AG09309 (cell line): Measurements from ENCODE around the gene TMEM204.

Experiments
- DNase-seq: peaks from one replicate; pipeline ENCODE4 v3.0.0-alpha.2; 2010; ENCODE audit warnings: low read depth
- H3K4me3 ChIP-seq: 2 replicates; pipeline ENCODE4 v1.5.1; 2011; ENCODE audit warnings: mild to moderate bottlenecking, low read depth, low read length, moderate library complexity; ENCODE audit not compliant: control insufficient read depth
- TF ChIP-seq, protein P1 (sequence below): IDR thresholded peaks from 2 replicates; pipeline ENCODE4 v1.5.1; 2011; ENCODE audit warnings: mild to moderate bottlenecking, low read depth, low read length, inconsistent platforms; ENCODE audit not compliant: insufficient read depth, control insufficient read depth; ENCODE audit errors: missing control alignments

The TMEM204 gene

DNA sequence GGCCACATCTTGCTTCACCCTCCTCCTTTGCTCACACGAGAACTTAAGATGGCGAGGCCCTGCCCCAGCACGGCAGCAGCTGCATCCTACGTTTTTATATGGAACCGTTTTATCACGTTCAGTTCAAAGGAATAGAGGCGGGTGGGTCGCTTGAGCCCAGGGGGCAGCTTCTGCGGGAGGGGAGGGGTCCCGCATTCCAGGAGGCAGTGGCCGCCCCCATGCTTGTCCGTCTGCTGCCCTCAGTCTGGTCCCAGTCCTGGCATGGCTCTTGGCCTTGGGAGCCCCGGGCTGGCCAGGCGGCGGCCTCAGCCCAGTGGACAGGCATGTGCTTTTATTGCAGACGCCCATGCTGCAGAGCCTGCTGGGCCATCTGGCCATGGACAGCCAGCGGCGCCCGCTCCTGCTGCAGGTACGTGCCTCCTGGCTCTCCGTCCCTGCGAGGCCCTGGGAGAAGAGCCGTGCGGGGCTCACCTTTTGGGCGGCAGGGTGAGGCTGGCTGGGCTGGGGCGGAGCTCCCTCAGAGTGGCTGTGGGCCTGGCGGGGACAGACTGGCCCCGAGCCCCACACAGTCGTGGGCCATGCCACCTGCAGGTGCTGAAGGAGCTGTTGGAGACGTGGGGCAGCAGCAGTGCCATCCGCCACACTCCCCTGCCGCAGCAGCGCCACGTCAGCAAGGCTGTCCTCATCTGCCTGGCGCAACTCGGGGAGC lies 33.6 kb upstream of the TMEM204 start:
- no peak for DNase-seq
- no peak overlapping the region for H3K4me3 ChIP-seq
- TF ChIP-seq, protein P1, sequence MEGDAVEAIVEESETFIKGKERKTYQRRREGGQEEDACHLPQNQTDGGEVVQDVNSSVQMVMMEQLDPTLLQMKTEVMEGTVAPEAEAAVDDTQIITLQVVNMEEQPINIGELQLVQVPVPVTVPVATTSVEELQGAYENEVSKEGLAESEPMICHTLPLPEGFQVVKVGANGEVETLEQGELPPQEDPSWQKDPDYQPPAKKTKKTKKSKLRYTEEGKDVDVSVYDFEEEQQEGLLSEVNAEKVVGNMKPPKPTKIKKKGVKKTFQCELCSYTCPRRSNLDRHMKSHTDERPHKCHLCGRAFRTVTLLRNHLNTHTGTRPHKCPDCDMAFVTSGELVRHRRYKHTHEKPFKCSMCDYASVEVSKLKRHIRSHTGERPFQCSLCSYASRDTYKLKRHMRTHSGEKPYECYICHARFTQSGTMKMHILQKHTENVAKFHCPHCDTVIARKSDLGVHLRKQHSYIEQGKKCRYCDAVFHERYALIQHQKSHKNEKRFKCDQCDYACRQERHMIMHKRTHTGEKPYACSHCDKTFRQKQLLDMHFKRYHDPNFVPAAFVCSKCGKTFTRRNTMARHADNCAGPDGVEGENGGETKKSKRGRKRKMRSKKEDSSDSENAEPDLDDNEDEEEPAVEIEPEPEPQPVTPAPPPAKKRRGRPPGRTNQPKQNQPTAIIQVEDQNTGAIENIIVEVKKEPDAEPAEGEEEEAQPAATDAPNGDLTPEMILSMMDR: no peak

GRCh38 chr16:1500465-1501150 lies 32.9 kb upstream of the TMEM204 start:
- TF ChIP-seq, protein P1: no peak

GRCh38 chr16:1501630-1502029 lies 31.8 kb upstream of the TMEM204 start:
- TF ChIP-seq, protein P1: no peak
- no peak for DNase-seq
- H3K4me3 ChIP-seq: no peak overlapping the region

More at GRCh38 chr16:1500465-1501150, 32.9 kb upstream of the TMEM204 start:
- H3K4me3 ChIP-seq: no peak overlapping the region
- no peak for DNase-seq

DNA sequence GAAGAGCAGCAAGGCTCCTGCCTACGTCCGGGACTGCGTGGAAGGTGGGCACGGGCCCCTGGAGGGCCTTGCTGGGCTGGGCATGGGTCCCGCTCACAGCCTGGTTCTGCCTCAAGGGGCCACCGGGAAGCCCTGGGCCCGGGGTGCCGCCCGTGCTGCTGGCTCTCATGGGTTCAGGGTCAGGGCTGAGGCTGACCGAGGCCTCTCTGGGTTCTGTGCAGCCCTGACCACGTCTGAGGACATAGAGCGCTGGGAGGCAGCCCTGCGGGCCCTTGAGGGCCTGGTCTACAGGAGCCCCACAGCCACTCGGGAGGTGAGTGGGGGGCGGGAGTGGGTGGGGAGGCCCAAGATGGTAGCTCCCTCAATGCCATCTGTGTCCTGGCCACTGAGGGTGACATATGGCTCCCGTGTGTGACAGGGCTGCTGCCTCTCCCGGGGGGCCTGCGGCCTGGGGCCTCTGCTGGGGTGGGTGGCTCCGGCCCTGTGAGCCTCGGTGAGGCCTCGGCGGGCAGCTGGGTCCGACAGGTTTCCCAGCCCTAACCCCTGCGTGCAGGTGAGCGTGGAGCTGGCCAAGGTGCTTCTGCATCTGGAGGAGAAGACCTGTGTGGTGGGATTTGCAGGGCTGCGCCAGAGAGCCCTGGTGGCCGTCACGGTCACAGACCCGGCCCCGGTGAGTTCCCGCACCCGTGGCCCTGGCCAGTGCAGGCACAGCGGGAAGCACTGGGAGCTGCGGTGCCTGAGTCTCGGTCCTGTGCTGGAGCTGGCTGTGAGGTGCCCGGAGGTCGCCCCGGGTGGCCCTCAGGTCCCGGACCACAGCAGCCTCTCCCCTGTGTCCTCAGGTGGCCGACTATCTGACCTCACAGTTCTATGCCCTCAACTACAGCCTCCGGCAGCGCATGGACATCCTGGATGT lies 31.1 kb upstream of the TMEM204 start:
- no peak overlapping the region for H3K4me3 ChIP-seq
- no peak for DNase-seq
- TF ChIP-seq, protein P1: no peak

- TF ChIP-seq, protein P1: no peak
- no peak for DNase-seq
- H3K4me3 ChIP-seq: no peak overlapping the region
Measured at GRCh38 chr16:1503110-1503955, 30.1 kb upstream of the TMEM204 start.
